ENCODE measurements around the gene KIF23.

KIF23 gene

GRCh38 chr15:69468241-69469121 lies 54.3 kb downstream of the KIF23 start:
- peak; percentile 86 for DNase-seq

DNA sequence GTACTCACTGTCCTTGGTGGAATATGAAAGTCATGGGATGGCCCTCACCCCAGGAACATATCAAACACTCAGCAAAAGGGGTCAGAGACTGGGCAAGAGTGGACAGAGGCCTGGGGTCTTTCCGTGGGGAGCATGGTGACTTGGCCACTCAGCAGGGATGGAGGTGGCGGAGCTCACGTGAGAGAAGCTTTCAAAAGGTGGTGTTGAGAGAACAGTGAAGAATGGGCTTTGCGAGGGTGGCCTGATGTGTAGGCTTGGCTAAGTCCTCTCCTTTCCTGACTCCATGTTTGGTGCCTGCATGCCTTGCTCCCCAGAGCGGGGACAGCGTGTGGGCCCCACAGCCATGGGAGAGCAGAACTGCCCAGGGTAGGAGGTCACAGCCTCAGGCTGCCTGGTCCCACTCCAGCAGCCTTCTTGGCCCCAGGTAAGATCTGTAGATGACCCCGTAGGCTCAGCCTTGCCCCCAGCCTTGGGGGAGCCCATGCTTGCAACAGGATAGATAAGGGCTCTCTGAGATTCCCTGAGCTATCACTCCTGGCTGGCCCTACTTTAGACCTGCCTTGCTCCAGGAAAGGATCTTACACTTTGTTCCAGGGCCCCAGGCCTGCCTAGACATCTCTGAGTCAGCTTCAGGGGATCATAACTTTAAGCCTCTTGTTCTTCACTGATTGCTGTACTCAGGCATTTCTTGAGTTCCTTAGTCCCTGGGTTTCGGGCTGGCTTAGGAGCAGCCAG lies 55.5 kb downstream of the KIF23 start:
- DNase-seq, result no peak

- DNase-seq, result no peak
Observed at GRCh38 chr15:69472046-69472445, 57.9 kb downstream of the KIF23 start.

GRCh38 chr15:69472562-69472961 lies 58.4 kb downstream of the KIF23 start:
- peak; percentile 29 for DNase-seq

GRCh38 chr15:69474291-69474690 lies 60.1 kb downstream of the KIF23 start:
- no peak for DNase-seq

GRCh38 chr15:69474846-69475455 lies 60.8 kb downstream of the KIF23 start:
- DNase-seq, result no peak

- DNase-seq, result no peak
Observed at GRCh38 chr15:69475769-69476358, 61.7 kb downstream of the KIF23 start.

DNA sequence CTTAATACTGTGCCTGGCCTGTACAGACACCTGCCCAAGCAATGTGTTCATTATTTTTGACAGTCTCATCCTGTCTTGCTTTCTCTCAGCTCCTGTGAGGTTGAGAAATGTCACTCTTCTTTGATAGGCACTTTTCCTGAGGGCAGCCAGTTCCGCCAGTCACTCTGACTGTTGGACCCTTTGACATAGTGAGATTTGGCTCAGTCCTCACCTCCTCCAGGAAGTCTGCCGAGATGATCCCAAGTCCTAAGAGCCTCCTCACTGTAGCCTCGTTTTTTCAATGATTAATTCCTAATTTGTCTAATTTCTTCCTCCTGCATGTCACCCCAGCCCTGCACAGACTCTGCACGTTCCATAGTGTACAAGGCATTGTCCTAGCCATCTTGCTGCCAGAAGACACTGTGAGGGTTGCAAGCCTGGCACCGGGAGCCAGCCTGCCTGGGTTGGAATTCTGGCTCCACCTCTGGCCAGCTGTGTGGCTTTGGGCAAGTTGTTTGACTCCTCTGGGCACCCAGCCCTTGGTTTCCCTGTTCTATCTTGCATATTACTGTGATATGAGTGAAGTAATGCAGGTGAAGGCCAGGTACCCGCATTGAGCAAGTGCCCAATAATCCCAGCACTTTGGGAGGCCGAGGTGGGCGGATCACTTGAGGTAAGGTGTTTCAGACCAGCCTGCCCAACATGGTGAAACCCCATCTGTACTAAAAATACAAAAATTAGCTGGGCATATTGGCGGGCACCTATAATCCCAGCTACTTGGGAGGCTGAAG lies 62.7 kb downstream of the KIF23 start:
- no peak for DNase-seq

DNA sequence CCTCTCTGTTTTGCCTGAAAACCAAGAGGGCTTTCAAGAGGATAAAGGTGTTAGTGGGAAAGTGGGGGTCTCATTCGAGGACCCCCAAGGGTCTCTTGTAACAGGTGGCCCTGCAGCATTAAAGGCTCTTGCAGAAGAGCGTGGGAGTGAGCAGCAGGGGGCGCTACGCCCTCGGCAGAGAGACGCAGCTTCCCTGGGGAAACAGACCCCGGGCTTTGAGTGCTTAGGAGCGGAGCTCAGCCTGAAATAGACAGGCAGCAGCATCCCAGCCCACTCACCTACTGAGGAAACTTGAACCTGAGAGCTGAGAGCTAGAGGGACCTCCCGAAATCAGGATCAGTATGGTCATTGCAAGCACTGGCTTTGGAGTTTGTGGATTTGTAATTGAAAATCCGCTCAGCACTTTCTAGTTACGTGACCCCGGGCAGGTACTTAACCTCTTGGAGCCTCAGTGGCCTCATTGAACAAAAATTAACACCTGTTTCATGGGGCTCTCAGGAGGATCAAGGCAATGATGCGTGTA lies 64.2 kb downstream of the KIF23 start:
- DNase-seq, result peak; percentile 13

DNA sequence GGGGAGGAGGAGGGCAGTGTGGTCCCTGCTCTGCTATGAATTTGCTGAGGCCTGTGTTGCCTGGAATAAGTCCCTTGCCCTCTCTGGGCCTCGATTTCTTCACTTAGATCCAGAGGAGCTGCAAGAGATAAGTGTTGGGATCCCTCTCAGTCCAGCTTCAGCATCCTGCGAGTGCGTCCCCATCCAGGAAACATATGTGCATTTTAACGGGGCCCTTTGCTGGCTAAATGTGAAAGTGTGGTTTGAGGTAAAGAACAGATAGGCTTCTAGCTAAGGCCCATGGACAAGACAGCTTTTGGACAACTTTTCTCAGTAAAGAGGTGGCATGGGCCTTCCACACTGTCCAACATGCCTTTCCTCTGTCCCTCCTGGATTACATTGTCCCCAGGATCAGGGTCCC lies 64.9 kb downstream of the KIF23 start:
- DNase-seq, result no peak

DNA sequence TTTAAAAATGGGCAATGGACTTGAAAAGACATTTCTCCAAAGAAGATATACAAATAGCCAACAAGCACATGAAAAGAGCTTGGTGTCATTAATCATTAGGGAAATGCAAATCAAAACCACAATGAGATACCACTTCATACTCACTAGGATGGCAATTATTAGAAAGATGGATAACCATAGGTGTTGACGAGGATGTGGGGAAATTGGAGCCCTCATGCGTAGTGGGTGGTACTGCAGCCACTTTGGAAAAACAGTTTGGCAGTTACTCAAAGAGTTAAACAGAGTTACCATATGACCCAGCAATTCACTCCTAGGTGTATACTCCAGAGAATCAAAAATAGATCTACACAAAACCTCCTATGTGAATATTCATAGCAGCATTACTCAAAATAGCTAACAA lies 65.8 kb downstream of the KIF23 start:
- DNase-seq, result no peak

DNA sequence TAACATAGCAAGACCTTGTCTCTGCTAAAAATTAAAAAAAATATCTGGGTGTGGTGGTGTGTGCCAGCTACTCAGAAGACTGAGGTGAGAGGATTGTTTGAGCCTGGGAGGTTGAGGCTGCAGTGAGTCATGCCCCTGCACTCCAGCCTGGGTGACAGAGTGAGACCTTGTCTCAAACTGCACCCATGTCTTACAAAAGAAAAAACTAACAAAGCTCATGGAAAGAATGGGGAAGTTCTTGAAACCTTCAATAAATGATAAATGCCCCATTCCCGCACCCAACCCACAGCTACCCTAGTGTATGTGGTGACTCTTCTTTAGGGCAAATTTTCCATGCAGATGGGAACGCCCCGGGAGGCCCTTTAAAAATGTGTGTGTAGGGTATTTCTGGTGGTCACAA lies 66.8 kb downstream of the KIF23 start:
- DNase-seq, result no peak

DNA sequence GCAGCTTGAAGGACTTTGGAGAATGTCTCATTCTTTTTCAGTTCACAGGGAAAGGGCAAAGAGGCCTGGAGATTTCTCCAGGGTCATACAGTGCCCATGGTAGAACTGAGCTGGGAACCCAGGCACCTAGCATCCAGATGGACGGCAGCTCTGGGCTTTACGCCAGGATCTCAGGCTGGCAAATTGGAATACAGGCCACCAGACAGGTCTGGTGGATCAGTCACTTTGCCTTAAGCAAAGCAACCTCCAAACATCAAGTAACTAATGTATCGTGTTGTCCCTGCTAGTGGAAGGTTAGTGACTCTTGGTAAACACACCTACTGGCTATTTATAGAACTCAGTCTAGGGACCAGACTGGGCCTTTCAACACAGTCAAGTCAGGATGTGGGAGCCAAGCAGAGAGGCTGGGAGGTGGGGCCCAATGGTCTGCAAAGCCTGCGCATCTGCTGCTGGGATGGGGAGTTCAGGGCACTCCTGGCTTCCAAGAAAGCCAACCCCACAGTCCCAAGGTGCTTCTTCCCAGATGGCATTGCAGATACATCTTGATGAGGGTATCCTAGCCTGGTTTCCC lies 68.6 kb downstream of the KIF23 start:
- no peak for DNase-seq

GRCh38 chr15:69484837-69485236 lies 70.7 kb downstream of the KIF23 start:
- no peak for DNase-seq

GRCh38 chr15:69486481-69487110 lies 72.4 kb downstream of the KIF23 start:
- DNase-seq, result no peak

GRCh38 chr15:69489073-69489571 lies 75.0 kb downstream of the KIF23 start:
- no peak for DNase-seq

GRCh38 chr15:69490356-69491037 lies 76.3 kb downstream of the KIF23 start:
- no peak for DNase-seq

DNA sequence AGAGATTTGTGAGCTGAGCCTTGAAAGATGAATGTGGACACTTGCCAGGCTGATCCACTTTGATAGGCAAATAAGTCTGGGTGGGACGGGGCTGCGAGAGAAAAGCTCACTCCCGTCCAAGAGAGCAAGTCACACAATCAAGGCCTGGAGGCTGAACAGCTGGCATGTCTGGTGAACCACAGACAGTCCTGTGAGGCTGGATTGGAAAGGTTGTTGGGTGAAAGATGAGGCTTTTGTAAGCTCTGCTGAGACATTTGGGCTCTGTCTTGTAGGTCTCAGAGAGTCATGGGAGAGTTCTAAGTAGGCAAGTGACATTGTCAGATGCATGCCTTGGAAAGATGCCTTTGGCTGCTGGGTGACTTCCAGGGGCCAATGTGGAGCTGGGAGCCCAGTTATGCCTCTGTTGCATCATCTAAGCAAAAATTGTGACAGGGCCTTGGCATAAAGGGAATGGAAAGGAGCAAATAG lies 76.9 kb downstream of the KIF23 start:
- no peak for DNase-seq

- no peak for DNase-seq
Observed at GRCh38 chr15:69493406-69493805, 79.3 kb downstream of the KIF23 start.

GRCh38 chr15:69496001-69496400 lies 81.9 kb downstream of the KIF23 start:
- DNase-seq, result peak; percentile 29

DNA sequence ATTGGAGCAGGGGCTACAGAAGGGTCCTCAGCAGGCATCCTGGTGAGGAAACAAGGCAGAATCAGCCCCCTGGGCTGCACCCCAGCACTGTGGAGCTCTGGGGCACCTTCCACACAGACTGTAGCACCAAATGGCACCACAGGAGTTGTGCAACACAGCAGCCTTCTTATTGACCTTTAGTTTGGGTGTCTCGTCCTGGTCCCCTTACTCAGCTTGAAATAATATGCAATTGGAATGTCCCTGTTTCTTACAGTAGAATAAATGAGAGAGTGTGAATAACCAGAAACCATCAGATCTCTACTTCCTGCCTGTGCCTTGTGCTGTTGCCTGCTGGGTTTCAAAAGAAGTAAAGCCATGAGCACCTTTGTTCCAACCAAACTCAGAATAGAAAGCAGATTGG lies 82.9 kb downstream of the KIF23 start:
- DNase-seq, result no peak
